PFSK-1 (cell line): ENCODE measurements around the gene GALNT10.

Source experiments
- FOXP2 ChIP-seq: optimal IDR thresholded peaks from 2 replicates; pipeline ENCODE3; 2011; ENCODE audit warnings: borderline replicate concordance, control low read depth, inconsistent platforms; ENCODE audit not compliant: insufficient read depth; ENCODE audit errors: extremely low read length, extremely low read depth
- POLR2AphosphoS5 ChIP-seq: IDR thresholded peaks from 2 replicates; pipeline ENCODE4 v1.6.1; 2012; ENCODE audit warnings: low read depth, mild to moderate bottlenecking, control low read depth, low read length, moderate library complexity
- SIN3A ChIP-seq: IDR thresholded peaks from 2 replicates; pipeline ENCODE4 v1.6.1; 2012; ENCODE audit warnings: mild to moderate bottlenecking, low read length, moderate library complexity, borderline replicate concordance; ENCODE audit not compliant: insufficient read depth
- TAF1 ChIP-seq: IDR thresholded peaks from 2 replicates; pipeline ENCODE4 v1.6.1; 2012; ENCODE audit warnings: low read length, control low read depth, borderline replicate concordance; ENCODE audit not compliant: insufficient read depth
- TF ChIP-seq, protein P1 (sequence below), 2 experiments: IDR thresholded peaks; 2 replicates each; pipeline versions ENCODE4 v1.6.1 to v1.8.0; 2011 to 2012; ENCODE audit warnings: low read depth in 2 of 2, low read length in 2 of 2, control low read depth in 1 of 2, inconsistent platforms in 1 of 2, mild to moderate bottlenecking in 1 of 2, moderate library complexity in 1 of 2; ENCODE audit not compliant: insufficient read depth in 1 of 2

GALNT10 gene

DNA sequence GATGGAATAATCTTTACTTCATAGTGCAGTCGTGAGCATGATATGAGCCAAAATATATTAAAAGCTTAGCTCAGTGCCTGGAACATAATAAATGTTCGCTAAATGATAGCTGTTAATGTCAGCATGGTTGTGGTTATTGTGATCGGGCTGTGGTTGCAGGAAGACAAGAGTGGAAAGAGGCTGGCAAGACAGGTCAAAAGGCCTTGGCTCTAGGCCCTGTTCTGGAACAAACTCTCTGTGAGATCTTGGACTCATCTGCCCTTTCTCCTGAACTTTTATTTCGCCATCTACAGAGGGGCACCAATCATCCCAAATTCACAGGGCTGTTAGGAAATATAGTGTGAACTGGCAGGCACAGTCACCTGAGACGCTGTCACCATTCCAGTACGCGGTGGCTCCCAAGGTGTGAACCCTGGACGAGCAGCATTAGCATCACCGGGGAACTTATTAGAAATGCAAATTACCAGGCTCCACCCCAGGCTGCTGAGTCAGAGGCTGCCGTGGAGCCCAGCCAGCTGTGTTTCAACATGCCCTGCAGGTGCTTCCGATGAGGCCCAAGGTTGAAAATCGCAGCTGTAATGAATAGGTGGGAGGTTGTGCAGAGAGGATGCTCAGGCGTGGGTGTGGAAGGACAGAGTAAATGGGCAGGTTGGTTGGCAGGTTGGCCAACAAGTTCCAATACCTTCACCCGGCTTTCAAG is 205.0 kb downstream of the GALNT10 start:
- TF ChIP-seq POLR2AphosphoS5 (no peak), SIN3A (no peak), FOXP2 (no peak), TAF1 (no peak)
- TF ChIP-seq, protein P1, sequence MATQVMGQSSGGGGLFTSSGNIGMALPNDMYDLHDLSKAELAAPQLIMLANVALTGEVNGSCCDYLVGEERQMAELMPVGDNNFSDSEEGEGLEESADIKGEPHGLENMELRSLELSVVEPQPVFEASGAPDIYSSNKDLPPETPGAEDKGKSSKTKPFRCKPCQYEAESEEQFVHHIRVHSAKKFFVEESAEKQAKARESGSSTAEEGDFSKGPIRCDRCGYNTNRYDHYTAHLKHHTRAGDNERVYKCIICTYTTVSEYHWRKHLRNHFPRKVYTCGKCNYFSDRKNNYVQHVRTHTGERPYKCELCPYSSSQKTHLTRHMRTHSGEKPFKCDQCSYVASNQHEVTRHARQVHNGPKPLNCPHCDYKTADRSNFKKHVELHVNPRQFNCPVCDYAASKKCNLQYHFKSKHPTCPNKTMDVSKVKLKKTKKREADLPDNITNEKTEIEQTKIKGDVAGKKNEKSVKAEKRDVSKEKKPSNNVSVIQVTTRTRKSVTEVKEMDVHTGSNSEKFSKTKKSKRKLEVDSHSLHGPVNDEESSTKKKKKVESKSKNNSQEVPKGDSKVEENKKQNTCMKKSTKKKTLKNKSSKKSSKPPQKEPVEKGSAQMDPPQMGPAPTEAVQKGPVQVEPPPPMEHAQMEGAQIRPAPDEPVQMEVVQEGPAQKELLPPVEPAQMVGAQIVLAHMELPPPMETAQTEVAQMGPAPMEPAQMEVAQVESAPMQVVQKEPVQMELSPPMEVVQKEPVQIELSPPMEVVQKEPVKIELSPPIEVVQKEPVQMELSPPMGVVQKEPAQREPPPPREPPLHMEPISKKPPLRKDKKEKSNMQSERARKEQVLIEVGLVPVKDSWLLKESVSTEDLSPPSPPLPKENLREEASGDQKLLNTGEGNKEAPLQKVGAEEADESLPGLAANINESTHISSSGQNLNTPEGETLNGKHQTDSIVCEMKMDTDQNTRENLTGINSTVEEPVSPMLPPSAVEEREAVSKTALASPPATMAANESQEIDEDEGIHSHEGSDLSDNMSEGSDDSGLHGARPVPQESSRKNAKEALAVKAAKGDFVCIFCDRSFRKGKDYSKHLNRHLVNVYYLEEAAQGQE (IDR thresholded peaks at IDR 0.05; ENCODE audit: insufficient read depth in 1 of 2, low read depth in 2 of 2, low read length in 2 of 2), result no peak

DNA sequence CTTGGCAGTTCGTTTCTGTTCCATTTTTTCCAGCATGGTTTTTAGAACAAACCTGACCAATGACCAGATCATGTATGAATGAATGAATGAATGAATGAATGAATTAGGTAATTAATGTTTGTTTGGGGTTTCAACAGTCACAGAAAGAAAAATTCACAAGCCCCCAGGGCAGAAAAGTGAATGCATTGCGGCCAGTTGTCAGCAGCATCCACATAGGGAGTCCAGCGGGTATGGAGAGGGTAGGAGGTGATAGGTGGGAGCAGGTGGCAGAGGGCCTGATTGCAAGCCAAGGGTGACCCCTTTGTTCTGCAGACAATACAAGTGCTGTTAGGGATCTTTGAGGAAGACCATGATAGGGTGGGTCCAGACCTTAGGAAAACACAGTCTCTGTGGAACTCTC is 205.6 kb downstream of the GALNT10 start:
- TF ChIP-seq SIN3A, result no peak
- no peak for TF ChIP-seq FOXP2
- TF ChIP-seq TAF1, result no peak
- no peak for TF ChIP-seq POLR2AphosphoS5
- TF ChIP-seq, protein P1 (IDR thresholded peaks at IDR 0.05; ENCODE audit: insufficient read depth in 1 of 2, low read depth in 2 of 2, low read length in 2 of 2), result no peak

DNA sequence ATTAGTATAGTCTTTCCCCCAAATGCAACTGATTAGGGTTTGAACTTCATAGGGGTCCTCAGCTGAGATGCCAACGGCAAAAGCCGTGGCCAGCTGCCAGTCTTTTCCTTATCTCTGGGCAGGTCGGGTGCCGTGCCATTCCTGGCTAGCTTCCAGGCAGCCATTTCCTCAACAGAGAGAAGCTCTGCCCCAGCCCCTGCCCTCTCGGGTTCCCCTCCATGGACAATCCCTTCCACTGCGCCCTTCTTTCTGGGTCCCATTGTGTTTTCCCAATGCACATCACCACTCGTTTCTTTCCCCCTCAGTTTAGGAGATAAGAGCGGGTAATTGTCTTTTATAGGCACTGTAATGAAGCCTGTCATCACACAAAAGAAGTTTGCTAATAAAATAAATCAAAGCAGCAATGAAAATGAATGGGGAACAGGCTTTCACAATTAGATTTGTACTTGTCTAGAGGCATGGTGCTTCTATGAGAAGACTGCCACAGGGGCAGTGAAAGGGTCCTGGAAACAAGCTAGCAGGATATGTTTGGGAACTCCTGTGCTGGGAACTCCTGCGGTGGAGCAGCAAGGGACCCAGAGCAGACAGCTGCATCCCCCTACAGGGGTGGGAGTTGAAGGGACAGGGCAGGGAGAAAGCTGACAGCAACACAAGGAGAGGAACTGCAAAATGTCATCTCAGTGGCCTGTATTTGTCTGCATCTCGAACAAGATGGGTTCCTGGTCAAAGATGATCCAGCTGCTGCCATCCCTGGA is 207.3 kb downstream of the GALNT10 start:
- no peak for TF ChIP-seq FOXP2
- TF ChIP-seq, protein P1 (IDR thresholded peaks at IDR 0.05; ENCODE audit: insufficient read depth in 1 of 2, low read depth in 2 of 2, low read length in 2 of 2), result no peak
- no peak for TF ChIP-seq SIN3A
- TF ChIP-seq TAF1, result no peak
- TF ChIP-seq POLR2AphosphoS5, result no peak

DNA sequence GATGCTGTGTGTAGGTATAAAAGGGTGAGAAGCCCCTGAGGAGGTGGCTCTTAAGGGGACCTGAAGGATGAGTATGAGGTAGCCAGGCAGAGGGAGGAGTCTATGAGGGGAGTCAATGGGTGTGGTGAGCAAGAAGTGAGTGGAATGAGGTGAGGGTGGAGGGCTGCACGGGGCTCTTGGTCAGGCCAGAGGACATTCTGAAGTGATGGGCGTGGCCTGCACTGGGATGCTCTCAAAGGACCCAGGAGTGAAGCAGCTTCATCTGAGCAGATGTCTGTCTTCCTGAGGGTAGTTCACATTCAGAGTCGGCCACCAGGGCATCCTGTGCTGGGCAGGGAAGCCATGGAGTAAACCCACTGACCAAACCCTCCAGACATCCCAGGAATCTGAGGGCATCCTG is 210.1 kb downstream of the GALNT10 start:
- TF ChIP-seq TAF1 (no peak), FOXP2 (no peak), POLR2AphosphoS5 (no peak), SIN3A (no peak)
- TF ChIP-seq, protein P1 (IDR thresholded peaks at IDR 0.05; ENCODE audit: insufficient read depth in 1 of 2, low read depth in 2 of 2, low read length in 2 of 2), result no peak
